Gastrocnemius medialis (tissue), 4 donors: ENCODE measurements around the gene N4BP2L2. TPM values are rescaled to one million over a fixed set of nuclear protein-coding genes. Genes with fewer than 3 reads are reported as not detected.

Experiments
- ATAC-seq, 2 donors: fragments of 150-250 bp; one replicate each; pipeline ENCODE4 v1.9.1; 2016
- DNase-seq, 2 donors: peaks; one replicate each; pipeline ENCODE4 v3.0.0-alpha.2; 2019
- H3K27ac ChIP-seq, 4 donors: fragments of 200-600 bp; sonication (generic); 1 replicate in 1 of 4; 2 replicates in 3 of 4; pipeline ENCODE4 v1.5.1; 2016 to 2018; ENCODE audit warnings: mild to moderate bottlenecking in 2 of 4, moderate library complexity in 1 of 4
- H3K27me3 ChIP-seq, 3 donors: fragments of 200-600 bp; sonication (generic) in 2 of 3; 1 replicate in 1 of 3; 2 replicates in 2 of 3; pipeline versions ENCODE4 v1.5.1 to v1.6.0; 2016 to 2019; ENCODE audit warnings: mild to moderate bottlenecking in 1 of 3, moderate library complexity in 1 of 3
- H3K36me3 ChIP-seq, 2 donors: fragments of 200-600 bp; sonication (generic) in 1 of 2; one replicate each; pipeline ENCODE4 v1.5.1; 2017 to 2018
- H3K4me1 ChIP-seq, 2 donors: fragments of 200-600 bp; sonication (generic) in 1 of 2; one replicate each; pipeline ENCODE4 v1.5.1; 2016 to 2017; ENCODE audit warnings: mild to moderate bottlenecking in 2 of 2
- H3K4me3 ChIP-seq, 4 donors: fragments of 200-600 bp; sonication (generic) in 3 of 4; 1 replicate in 1 of 4; 2 replicates in 3 of 4; pipeline ENCODE4 v1.5.1; 2016 to 2019; ENCODE audit warnings: mild to moderate bottlenecking in 2 of 4
- H3K9me3 ChIP-seq, 3 donors: fragments of 200-600 bp; sonication (generic) in 2 of 3; 1 replicate in 1 of 3; 2 replicates in 2 of 3; pipeline ENCODE4 v1.5.1; 2016 to 2019
- POLR2A ChIP-seq, 2 donors: fragments of 450-650 bp; IDR thresholded peaks; one replicate each; pipeline ENCODE4 v1.6.1; 2017; ENCODE audit warnings: antibody characterized with exemption in 2 of 2, mild to moderate bottlenecking in 2 of 2, moderate library complexity in 2 of 2
- in situ Hi-C, 4 donors: fragments of 200-750 bp; cut with MboI; loops; one replicate each; pipeline versions ENCODE4 v1.15.0 to v1.8.0; 2017; ENCODE audit warnings: low sequenced_read_pairs in 4 of 4
- intact Hi-C: fragments of 100-400 bp; cut with DNase I; formaldehyde crosslinking; loops from one replicate; pipeline ENCODE4 v1.15.1; 2023; ENCODE audit warnings: low total_unique reads
- total RNA-seq, 4 donors: library from RNA; depleted of rRNA; stranded (reverse); fragments of >200 nt; gene quantifications; one replicate each; pipeline versions ENCODE4 v1.1.0 to v1.2.3, GENCODE V29; 2016
- TF ChIP-seq, protein P1 (sequence below), 5 experiments: fragments of 450-650 bp in 3 of 5; fragments of 200-600 bp in 2 of 5; sonication (generic) in 2 of 5; IDR thresholded peaks in 4 of 5; conservative IDR thresholded peaks in 1 of 5; 1 replicate in 4 of 5; 2 replicates in 1 of 5; pipeline ENCODE4 v1.5.1; 2016 to 2019; ENCODE audit warnings: antibody characterized with exemption in 5 of 5, mild to moderate bottlenecking in 3 of 5, moderate library complexity in 3 of 5

N4BP2L2 gene
- total RNA-seq: 100 to 1,000 TPM in 3 of 4 donors, 10 to 100 TPM in 1; 52.2 to 370 (median 176) TPM

DNA sequence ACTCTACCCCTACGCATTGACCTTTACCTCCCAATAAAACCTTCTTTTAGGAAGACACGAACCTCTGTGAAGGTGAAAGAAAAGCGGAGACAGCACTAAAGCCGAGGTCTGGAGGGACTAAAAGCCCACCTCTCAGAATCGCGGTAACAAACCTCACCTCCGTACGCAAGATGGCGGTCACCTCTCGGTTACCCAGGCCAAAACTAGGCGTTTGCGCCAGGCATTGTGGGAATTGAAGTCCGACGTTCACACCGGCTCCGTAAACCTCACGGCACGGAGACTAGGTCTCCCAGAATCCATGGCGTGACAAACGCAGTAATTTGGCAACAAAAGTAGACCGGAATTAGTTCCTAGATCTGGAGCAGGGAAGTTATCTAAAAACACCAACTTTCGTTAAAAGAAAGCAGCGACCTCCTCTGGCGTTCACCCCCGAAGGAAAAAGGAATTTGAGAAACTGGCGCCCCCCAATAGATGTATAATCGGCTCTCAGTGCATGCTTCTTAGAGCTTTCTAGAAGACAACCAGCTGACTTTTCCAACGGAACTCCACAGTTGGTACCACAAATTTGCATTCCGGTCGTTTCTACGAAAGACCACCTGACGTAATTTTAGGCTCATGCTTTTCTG, at the start of gene N4BP2L2:
Gene N4BP2L2 (minus strand): TSS at position 175 of the 626 bp plus-strand sequence. CDS start 1,768 bp downstream, outside the sequence.
- ATAC-seq (peak; percentile 96 to 98), DNase-seq (peak; percentile 95)
- intact Hi-C loops (loop anchor here (1.0 to 10.0 kb wide), 7 partner anchors 48 to 1376 kb away; partner anchors contain the start of genes BRCA2, HSPH1, PDS5B and ZAR1L), in situ Hi-C loops (no loop called here)
- peak within 1 kb of the TSS; percentile 88 to 99 (median 97) for H3K27ac ChIP-seq
- peaks cover 0 to 14% of the 10 kb centered on the region in 2 donors for H3K36me3 ChIP-seq
- peak within 1 kb of the TSS; percentile 77 to 94 (median 90) for H3K4me3 ChIP-seq
- H3K4me1 ChIP-seq: peaks cover 37 to 40% of the 10 kb centered on the region in 2 donors
- TF ChIP-seq, protein P1, sequence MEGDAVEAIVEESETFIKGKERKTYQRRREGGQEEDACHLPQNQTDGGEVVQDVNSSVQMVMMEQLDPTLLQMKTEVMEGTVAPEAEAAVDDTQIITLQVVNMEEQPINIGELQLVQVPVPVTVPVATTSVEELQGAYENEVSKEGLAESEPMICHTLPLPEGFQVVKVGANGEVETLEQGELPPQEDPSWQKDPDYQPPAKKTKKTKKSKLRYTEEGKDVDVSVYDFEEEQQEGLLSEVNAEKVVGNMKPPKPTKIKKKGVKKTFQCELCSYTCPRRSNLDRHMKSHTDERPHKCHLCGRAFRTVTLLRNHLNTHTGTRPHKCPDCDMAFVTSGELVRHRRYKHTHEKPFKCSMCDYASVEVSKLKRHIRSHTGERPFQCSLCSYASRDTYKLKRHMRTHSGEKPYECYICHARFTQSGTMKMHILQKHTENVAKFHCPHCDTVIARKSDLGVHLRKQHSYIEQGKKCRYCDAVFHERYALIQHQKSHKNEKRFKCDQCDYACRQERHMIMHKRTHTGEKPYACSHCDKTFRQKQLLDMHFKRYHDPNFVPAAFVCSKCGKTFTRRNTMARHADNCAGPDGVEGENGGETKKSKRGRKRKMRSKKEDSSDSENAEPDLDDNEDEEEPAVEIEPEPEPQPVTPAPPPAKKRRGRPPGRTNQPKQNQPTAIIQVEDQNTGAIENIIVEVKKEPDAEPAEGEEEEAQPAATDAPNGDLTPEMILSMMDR (IDR thresholded peaks at IDR 0.05 in 4 of 5, conservative IDR thresholded peaks at IDR 0.05 in 1 of 5): peak in 1 of 5 experiments; percentile 36
- TF ChIP-seq POLR2A (IDR thresholded peaks at IDR 0.05): peak; percentile 65 to 79
- H3K27me3 ChIP-seq: no peaks in the 10 kb centered on the region
- H3K9me3 ChIP-seq: no peaks in the 10 kb centered on the region

DNA sequence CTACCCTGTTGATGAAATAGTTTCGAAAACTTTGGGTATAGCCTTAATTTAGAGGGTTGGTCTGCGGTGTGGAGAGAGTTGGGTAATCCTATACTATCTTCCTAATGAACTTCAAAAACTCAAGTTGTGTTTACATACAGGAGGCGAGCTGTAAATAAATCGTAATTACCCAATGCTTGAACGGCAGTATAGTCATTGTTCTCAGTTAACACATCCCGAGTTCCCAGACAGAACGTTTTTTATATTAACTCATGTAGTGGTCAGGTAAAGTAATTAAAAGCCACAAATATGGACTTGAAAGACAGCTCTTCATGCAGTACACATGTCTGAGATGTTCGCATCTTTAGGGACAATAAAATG, 49.2 kb upstream of the N4BP2L2 start:
- intact Hi-C loops: loop anchor here (5.0 to 10.0 kb wide), 4 partner anchors 160 to 1135 kb away; partner anchors contain the start of genes KL, N4BP2L1 and STARD13
- H3K4me3 ChIP-seq: peak overlapping the region; percentile 62 to 77 (median 74)
- H3K9me3 ChIP-seq: no peaks in the 10 kb centered on the region
- peaks cover 27 to 33% of the 10 kb centered on the region in 2 donors for H3K4me1 ChIP-seq
- no peaks in the 10 kb centered on the region for H3K36me3 ChIP-seq
- TF ChIP-seq, protein P1 (IDR thresholded peaks at IDR 0.05 in 4 of 5, conservative IDR thresholded peaks at IDR 0.05 in 1 of 5): no peak
- TF ChIP-seq POLR2A (IDR thresholded peaks at IDR 0.05): no peak
- no peak for DNase-seq
- in situ Hi-C loops: loop anchor here (10.0 to 25.0 kb wide), 5 partner anchors 47 to 1125 kb away; partner anchors contain the start of gene KL (in 1 of the 4)
- H3K27ac ChIP-seq: peak overlapping the region; percentile 89 to 94 (median 92)
- ATAC-seq: no peak
- H3K27me3 ChIP-seq: no peaks in the 10 kb centered on the region

DNA sequence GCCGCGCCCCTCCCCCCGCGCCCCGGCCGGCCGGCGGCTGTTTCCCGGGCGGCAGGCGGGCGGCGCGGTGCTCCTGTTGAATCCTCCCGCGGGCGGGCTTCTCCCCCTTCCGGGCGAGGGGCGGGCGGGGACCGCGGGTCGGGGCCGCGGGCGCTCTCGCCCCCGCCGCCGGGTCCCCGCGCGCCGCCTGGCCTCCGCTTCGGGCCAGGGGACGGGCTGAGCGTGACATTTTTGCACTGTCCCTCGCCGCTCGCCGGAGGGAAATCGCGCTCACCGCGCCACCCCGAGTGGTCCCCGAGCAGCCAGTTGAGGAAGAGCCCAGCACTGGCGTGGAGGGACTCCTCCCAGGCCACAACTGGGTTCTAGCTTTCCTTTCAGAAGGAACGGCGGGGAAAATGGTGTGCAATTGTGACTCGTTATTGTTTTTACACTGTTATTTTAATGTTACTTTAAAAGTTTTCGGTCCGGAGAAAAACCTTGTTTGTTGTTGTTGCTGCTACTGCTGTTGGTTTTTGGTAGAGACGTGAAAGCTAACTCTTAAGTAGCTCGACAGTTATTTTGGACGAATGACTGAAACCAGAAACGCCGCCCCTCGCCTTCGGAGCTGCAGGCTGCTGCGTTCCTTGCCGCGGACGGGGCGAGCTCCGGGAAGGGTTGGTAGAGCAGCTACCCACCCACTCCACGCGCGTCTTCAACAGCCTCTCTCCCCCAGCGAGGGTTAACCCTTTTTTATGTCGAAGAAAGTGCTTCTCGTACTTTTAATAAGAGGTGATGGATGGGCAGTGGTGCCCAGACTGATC, 48.6 kb upstream of the N4BP2L2 start:
- Histone ChIP-seq H3K9me3 (no peaks in the 10 kb centered on the region), H3K4me1 (peaks cover 27 to 33% of the 10 kb centered on the region in 2 donors), H3K27me3 (no peaks in the 10 kb centered on the region), H3K36me3 (no peaks in the 10 kb centered on the region), H3K27ac (peak overlapping the region; percentile 89 to 94 (median 92)), H3K4me3 (peak overlapping the region; percentile 62 to 77 (median 74))
- in situ Hi-C loops (loop anchor here (10.0 to 25.0 kb wide), 5 partner anchors 48 to 1125 kb away; partner anchors contain the start of gene KL (in 1 of the 4)), intact Hi-C loops (loop anchor here (5.0 to 10.0 kb wide), 4 partner anchors 160 to 1135 kb away; partner anchors contain the start of genes KL, N4BP2L1 and STARD13)
- DNase-seq (peak; percentile 63 to 68), ATAC-seq (peak; percentile 67 to 68)
- TF ChIP-seq POLR2A (IDR thresholded peaks at IDR 0.05): peak in 1 of 2 donors; percentile 38
- TF ChIP-seq, protein P1 (IDR thresholded peaks at IDR 0.05 in 4 of 5, conservative IDR thresholded peaks at IDR 0.05 in 1 of 5): peak in 2 of 5 experiments; percentile 25 to 31

DNA sequence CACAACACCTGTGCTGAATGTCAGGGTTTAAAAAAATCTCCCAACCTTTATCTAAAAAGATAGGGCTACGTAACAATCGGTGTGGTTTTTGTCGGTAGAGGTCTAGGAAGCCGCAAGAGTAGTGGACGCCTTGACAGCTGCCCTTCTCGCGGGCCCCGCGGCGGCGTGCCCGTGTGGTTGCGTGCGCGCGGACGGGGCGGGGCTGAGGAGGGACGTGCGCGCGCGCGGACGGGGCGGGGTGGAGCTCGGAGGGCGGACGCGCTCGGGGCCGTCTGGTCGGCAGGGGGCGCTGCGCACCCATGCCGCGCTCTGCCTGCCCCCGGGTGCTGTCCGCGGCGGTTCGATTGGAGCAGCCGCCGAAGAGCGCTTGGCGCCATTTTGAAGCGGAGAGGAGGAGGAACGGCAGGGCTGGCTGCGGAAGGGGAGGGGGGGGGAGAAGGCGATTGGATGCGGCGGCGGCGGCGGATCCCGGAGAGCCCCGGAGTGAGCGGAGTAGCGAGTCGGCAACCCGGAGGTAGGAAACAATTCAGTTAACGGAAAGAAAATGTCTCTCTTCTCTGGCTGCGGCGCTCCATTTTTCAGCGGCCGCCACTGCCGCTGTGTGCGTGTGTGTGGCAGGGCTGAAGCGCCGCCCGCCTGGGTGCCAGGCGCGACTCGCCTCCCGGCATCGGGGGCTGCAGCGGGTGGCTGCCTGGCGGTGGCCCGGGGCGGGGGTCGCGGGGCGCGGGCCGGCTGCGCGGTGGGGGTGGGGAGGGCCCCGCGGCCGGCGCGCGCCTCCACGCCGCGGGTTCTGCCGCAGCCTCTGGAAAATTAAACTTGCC, 47.7 kb upstream of the N4BP2L2 start, which contains the start of gene PDS5B:
Gene PDS5B (plus strand): TSS at position 373 of the 821 bp plus-strand sequence. CDS start 62,321 bp downstream, outside the sequence.
- H3K4me1 ChIP-seq: peaks cover 27 to 33% of the 10 kb centered on the region in 2 donors
- peak within 1 kb of the TSS; percentile 68 to 83 (median 74) for H3K4me3 ChIP-seq
- peak; percentile 91 to 93 for DNase-seq
- peak; percentile 87 to 92 for ATAC-seq
- H3K36me3 ChIP-seq: no peaks in the 10 kb centered on the region
- no peaks in the 10 kb centered on the region for H3K27me3 ChIP-seq
- peak; percentile 56 to 64 for TF ChIP-seq POLR2A (IDR thresholded peaks at IDR 0.05)
- TF ChIP-seq, protein P1 (IDR thresholded peaks at IDR 0.05 in 4 of 5, conservative IDR thresholded peaks at IDR 0.05 in 1 of 5): peak; percentile 80 to 99 (median 98)
- in situ Hi-C loops: loop anchor here (10.0 to 25.0 kb wide), 5 partner anchors 49 to 1126 kb away; partner anchors contain the start of gene KL (in 1 of the 4)
- H3K9me3 ChIP-seq: no peaks in the 10 kb centered on the region
- peak within 1 kb of the TSS; percentile 89 to 94 (median 92) for H3K27ac ChIP-seq
- intact Hi-C loops: loop anchor here (1.0 to 10.0 kb wide), 8 partner anchors 48 to 1136 kb away; partner anchors contain the start of genes KL, N4BP2L1, N4BP2L2 and STARD13
